Neural progenitor cell (in vitro differentiated cells): ENCODE measurements around the gene UBE2L3.

Experiments used
- EZH2phosphoT487 ChIP-seq: fragments of 200-600 bp; sonication (generic); IDR thresholded peaks from 2 replicates; pipeline ENCODE4 v1.6.1; 2017; ENCODE audit warnings: antibody characterized with exemption
- TF ChIP-seq, protein P1 (sequence below): fragments of 200-600 bp; sonication (generic); IDR thresholded peaks from 2 replicates; pipeline ENCODE4 v1.5.1; 2017; ENCODE audit warnings: antibody characterized with exemption, mild to moderate bottlenecking

DNA sequence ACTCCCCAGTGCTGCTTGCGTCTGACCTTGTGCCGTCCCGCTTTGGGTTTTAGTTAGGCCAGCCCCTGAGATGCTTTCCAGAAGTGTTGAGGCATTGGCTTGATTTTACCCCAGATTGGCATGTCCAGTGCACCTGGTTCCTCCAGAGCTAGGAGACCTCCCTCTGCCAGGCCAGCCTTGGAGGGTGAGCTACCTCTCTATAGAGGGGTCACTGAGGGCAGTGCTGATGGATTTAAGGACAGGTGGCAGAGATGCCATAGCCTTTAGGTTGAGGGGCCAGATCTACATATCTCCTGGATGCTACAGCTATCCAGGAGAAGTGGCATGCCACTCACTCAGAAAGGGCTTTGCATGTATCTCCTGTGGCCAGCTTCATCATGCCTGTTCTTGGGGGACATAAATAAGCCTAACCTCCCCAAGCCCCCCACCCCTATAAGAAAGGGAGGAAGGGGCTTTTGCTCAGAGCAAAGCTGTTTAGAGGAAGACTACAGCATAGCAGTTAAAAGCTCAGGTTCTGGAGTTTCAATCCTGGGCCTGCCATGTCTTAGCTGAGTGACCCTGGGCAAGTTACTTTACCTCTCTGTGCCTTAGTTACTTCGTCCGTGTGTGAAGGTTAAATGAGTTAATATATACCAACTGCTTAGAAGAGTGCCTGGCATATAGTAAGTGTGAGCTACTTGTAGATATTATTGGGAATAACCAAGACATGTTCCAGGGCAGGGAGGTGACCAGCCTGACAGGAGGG is 6.4 kb downstream of the UBE2L3 start:
- TF ChIP-seq, protein P1, sequence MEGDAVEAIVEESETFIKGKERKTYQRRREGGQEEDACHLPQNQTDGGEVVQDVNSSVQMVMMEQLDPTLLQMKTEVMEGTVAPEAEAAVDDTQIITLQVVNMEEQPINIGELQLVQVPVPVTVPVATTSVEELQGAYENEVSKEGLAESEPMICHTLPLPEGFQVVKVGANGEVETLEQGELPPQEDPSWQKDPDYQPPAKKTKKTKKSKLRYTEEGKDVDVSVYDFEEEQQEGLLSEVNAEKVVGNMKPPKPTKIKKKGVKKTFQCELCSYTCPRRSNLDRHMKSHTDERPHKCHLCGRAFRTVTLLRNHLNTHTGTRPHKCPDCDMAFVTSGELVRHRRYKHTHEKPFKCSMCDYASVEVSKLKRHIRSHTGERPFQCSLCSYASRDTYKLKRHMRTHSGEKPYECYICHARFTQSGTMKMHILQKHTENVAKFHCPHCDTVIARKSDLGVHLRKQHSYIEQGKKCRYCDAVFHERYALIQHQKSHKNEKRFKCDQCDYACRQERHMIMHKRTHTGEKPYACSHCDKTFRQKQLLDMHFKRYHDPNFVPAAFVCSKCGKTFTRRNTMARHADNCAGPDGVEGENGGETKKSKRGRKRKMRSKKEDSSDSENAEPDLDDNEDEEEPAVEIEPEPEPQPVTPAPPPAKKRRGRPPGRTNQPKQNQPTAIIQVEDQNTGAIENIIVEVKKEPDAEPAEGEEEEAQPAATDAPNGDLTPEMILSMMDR: no peak
- TF ChIP-seq EZH2phosphoT487: no peak
